NCI-H446 (cell line): ENCODE results near the gene RSPH6A.
"Not testable (repeated sequence)": the region's sequence is repeated elsewhere in the genome, so short reads cannot be mapped to it uniquely, and the experiment has no call there.

Experiments used
- DNase-seq, 2 experiments: peaks; one replicate each; lab custom pipeline; 2025; lab: John Stamatoyannopoulos, UW

The RSPH6A gene

GRCh38 chr19:45800070-45800553 lies 15.0 kb downstream of the RSPH6A start:
- DNase-seq, result no peak

GRCh38 chr19:45799541-45799940 lies 15.6 kb downstream of the RSPH6A start:
- not testable (repeated sequence) for DNase-seq

- peak; percentile 19 to 60 for DNase-seq
Measured at GRCh38 chr19:45798995-45799517, 16.1 kb downstream of the RSPH6A start.

GRCh38 chr19:45794627-45795026 lies 20.5 kb downstream of the RSPH6A start:
- no peak for DNase-seq

- no peak for DNase-seq
Measured at GRCh38 chr19:45793876-45794275, 21.2 kb downstream of the RSPH6A start.

- no peak for DNase-seq
Measured at GRCh38 chr19:45793178-45793564, 21.9 kb downstream of the RSPH6A start.

- DNase-seq, result peak; percentile 99 to 100
Measured at GRCh38 chr19:45792470-45793177, 22.5 kb downstream of the RSPH6A start, which contains the start of gene DMWD. TSS of gene DMWD (minus strand) at chr19:45792845. CDS start at chr19:45792756, 89 bp downstream.

- no peak for DNase-seq
Measured at GRCh38 chr19:45791744-45792469, 23.2 kb downstream of the RSPH6A start.

- no peak for DNase-seq
Measured at GRCh38 chr19:45790942-45791341, 24.2 kb downstream of the RSPH6A start.

GRCh38 chr19:45789035-45789786 lies 25.9 kb downstream of the RSPH6A start:
- no peak for DNase-seq

GRCh38 chr19:45786533-45786894 lies 28.6 kb downstream of the RSPH6A start:
- no peak for DNase-seq

GRCh38 chr19:45785781-45786532 lies 29.2 kb downstream of the RSPH6A start:
- no peak for DNase-seq

GRCh38 chr19:45785097-45785496 lies 30.0 kb downstream of the RSPH6A start:
- DNase-seq, result no peak

GRCh38 chr19:45784096-45784495 lies 31.0 kb downstream of the RSPH6A start:
- DNase-seq, result no peak

GRCh38 chr19:45782820-45783785 lies 32.0 kb downstream of the RSPH6A start:
- DNase-seq, result no peak

GRCh38 chr19:45782162-45782691 lies 32.9 kb downstream of the RSPH6A start, which contains the start of gene DMPK:
TSS of gene DMPK (minus strand) at chr19:45782490. CDS start at chr19:45782352, 138 bp downstream.
- DNase-seq, result no peak

- DNase-seq, result peak in 1 of 2 experiments; percentile 32
Measured at GRCh38 chr19:45781214-45782161, 33.6 kb downstream of the RSPH6A start.

- no peak for DNase-seq
Measured at GRCh38 chr19:45780448-45781213, 34.5 kb downstream of the RSPH6A start.
